DND-41 (cell line): ENCODE results near the gene MKNK2.

Experiments used
- ATAC-seq: fragments of 200-7000 bp; cut with Tn5 transposase; 3 replicates; pipeline ENCODE4 v1.9.1; 2021; ENCODE audit warnings: low read depth; ENCODE audit not compliant: insufficient read depth
- DNase-seq: peaks from one replicate; pipeline ENCODE4 v3.0.0-alpha.2; 2020
- H2AFZ ChIP-seq: 2 replicates; pipeline ENCODE4 v1.6.0; 2012; ENCODE audit warnings: low read depth, low read length
- H3K27ac ChIP-seq: 2 replicates; pipeline ENCODE4 v1.5.1; 2012; ENCODE audit warnings: low read length, inconsistent platforms
- H3K27me3 ChIP-seq: fragments of 200-600 bp; sonication (generic); 2 replicates; pipeline ENCODE4 v1.6.0; 2012; ENCODE audit warnings: low read length, mild to moderate bottlenecking, inconsistent platforms; ENCODE audit not compliant: insufficient read depth, poor library complexity
- H3K36me3 ChIP-seq: 2 replicates; pipeline ENCODE4 v1.5.1; 2012; ENCODE audit warnings: low read length, inconsistent platforms; ENCODE audit not compliant: insufficient read depth
- H3K4me1 ChIP-seq: 2 replicates; pipeline ENCODE4 v1.5.1; 2012; ENCODE audit warnings: mild to moderate bottlenecking, low read length; ENCODE audit not compliant: insufficient read depth
- H3K4me2 ChIP-seq: 2 replicates; pipeline ENCODE4 v1.6.0; 2012; ENCODE audit warnings: mild to moderate bottlenecking, moderate library complexity, low read length, inconsistent platforms; ENCODE audit not compliant: insufficient read depth
- H3K4me3 ChIP-seq, 2 experiments: fragments of 200-600 bp in 1 of 2; shearing (Covaris generic) in 1 of 2; 2 replicates each; pipeline ENCODE4 v1.5.1; 2012 to 2016; ENCODE audit warnings: inconsistent platforms in 2 of 2, low read length in 2 of 2, mild to moderate bottlenecking in 2 of 2, low read depth in 1 of 2, moderate library complexity in 1 of 2
- H3K79me2 ChIP-seq: 2 replicates; pipeline ENCODE4 v1.6.0; 2012; ENCODE audit warnings: low read length, inconsistent platforms; ENCODE audit not compliant: insufficient read depth
- H3K9ac ChIP-seq: 2 replicates; pipeline ENCODE4 v1.6.0; 2012; ENCODE audit warnings: low read depth, mild to moderate bottlenecking, inconsistent platforms, low read length, moderate library complexity
- H3K9me3 ChIP-seq: 2 replicates; pipeline ENCODE4 v1.5.1; 2012; ENCODE audit warnings: low read length, moderate library complexity, mild to moderate bottlenecking, inconsistent platforms; ENCODE audit not compliant: insufficient read depth, severe bottlenecking
- H4K20me1 ChIP-seq: 2 replicates; pipeline ENCODE4 v1.6.0; 2012; ENCODE audit warnings: low read length; ENCODE audit not compliant: insufficient read depth
- CTCF ChIP-seq: IDR thresholded peaks from 2 replicates; pipeline ENCODE4 v1.5.1; 2012; ENCODE audit warnings: borderline replicate concordance, low read length, moderate library complexity, mild to moderate bottlenecking; ENCODE audit not compliant: poor library complexity, severe bottlenecking; ENCODE audit errors: extremely low read depth
- EZH2 ChIP-seq: IDR thresholded peaks from 3 replicates; pipeline ENCODE4 v1.6.1; 2012; ENCODE audit warnings: borderline replicate concordance, low read depth, mild to moderate bottlenecking, moderate library complexity, low read length, inconsistent platforms; ENCODE audit not compliant: severe bottlenecking

Gene MKNK2

GRCh38 chr19:2039959-2040646 is 10.9 kb downstream of the MKNK2 start:
- H3K27me3 ChIP-seq = no peaks in the 10 kb centered on the region
- peaks cover 36% of the 10 kb centered on the region for H4K20me1 ChIP-seq
- ATAC-seq (no peak), DNase-seq (no peak)
- H3K4me3 ChIP-seq = no peak overlapping the region
- H3K27ac ChIP-seq = no peak overlapping the region
- TF ChIP-seq CTCF (no peak), EZH2 (no peak)
- peaks cover 26% of the 10 kb centered on the region for H3K4me1 ChIP-seq
- H3K36me3 ChIP-seq = peaks cover 55% of the 10 kb centered on the region
- H3K4me2 ChIP-seq = no peak overlapping the region
- H3K9me3 ChIP-seq = peaks cover 8% of the 10 kb centered on the region
- H3K79me2 ChIP-seq = peaks cover 3% of the 10 kb centered on the region; the same call in 1 of the 2 replicates
- no peak overlapping the region for H3K9ac ChIP-seq
- no peak overlapping the region for H2AFZ ChIP-seq

- ATAC-seq = no peak
- peaks cover 24% of the 10 kb centered on the region for H3K4me1 ChIP-seq
These were observed 11.7 kb downstream of the MKNK2 start for GRCh38 chr19:2039089-2039958.

GRCh38 chr19:2038284-2039088 is 12.6 kb downstream of the MKNK2 start:
- Histone ChIP-seq H4K20me1 (peaks cover 26% of the 10 kb centered on the region), H3K4me1 (peaks cover 21% of the 10 kb centered on the region), H3K27ac (no peak overlapping the region), H3K9ac (no peak overlapping the region), H3K79me2 (peaks cover 3% of the 10 kb centered on the region; the same call in 1 of the 2 replicates), H3K27me3 (no peaks in the 10 kb centered on the region), H3K4me2 (no peak overlapping the region), H3K36me3 (peaks cover 46% of the 10 kb centered on the region), H2AFZ (no peak overlapping the region), H3K9me3 (peaks cover 11% of the 10 kb centered on the region), H3K4me3 (no peak overlapping the region)
- DNase-seq = no peak
- no peak for TF ChIP-seq EZH2
- TF ChIP-seq CTCF = no peak
- no peak for ATAC-seq

More at GRCh38 chr19:2039089-2039958, 11.7 kb downstream of the MKNK2 start:
- Histone ChIP-seq H3K9me3 (peaks cover 11% of the 10 kb centered on the region), H2AFZ (no peak overlapping the region), H3K4me2 (no peak overlapping the region), H3K9ac (no peak overlapping the region), H3K79me2 (peaks cover 3% of the 10 kb centered on the region; the same call in 1 of the 2 replicates), H4K20me1 (peaks cover 28% of the 10 kb centered on the region), H3K4me3 (no peak overlapping the region), H3K27ac (no peak overlapping the region), H3K27me3 (no peaks in the 10 kb centered on the region), H3K36me3 (peaks cover 47% of the 10 kb centered on the region)
- TF ChIP-seq EZH2 (no peak), CTCF (no peak)
- DNase-seq = no peak
